ENCODE measurements around the gene INTS13. TPM values are rescaled to one million over a fixed set of nuclear protein-coding genes. Genes with fewer than 3 reads are reported as not detected.
"Not testable (repeated sequence)": the region's sequence is repeated elsewhere in the genome, so short reads cannot be mapped to it uniquely, and the experiment has no call there.

INTS13 gene
- total RNA-seq, 2 donors from 2014 or later, result 16.4 to 27.0 TPM

DNA sequence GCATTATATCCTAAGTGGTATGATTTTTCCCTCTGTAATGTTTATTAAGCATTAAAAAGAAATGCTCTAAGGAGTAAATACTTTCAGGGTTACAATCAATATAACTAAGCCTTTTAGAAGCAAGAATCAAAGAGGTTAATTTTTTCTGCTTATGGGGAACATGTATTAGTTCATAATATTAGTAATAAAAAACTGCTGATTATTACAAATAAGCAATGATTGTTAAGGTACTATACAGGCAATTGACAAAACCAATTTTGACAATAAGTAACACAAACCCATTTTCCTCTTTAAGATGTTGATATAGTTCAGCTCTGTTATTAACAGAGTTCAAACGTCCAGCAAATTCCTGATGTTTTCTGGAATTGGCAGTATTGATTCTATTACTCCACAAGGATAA is 31.8 kb downstream of the INTS13 start:
- Histone ChIP-seq H3K27me3 (no peaks in the 10 kb centered on the region), H3K4me1 (no peaks in the 10 kb centered on the region), H3K36me3 (peaks cover 22% of the 10 kb centered on the region), H3K4me3 (no peak overlapping the region), H3K9me3 (peaks cover 0 to 5% of the 10 kb centered on the region in 2 donors), H3K27ac (no peak overlapping the region)
- no peak for DNase-seq (ENCODE audit: low spot score)
- no peak for TF ChIP-seq CTCF (IDR thresholded peaks at IDR 0.05)

DNA sequence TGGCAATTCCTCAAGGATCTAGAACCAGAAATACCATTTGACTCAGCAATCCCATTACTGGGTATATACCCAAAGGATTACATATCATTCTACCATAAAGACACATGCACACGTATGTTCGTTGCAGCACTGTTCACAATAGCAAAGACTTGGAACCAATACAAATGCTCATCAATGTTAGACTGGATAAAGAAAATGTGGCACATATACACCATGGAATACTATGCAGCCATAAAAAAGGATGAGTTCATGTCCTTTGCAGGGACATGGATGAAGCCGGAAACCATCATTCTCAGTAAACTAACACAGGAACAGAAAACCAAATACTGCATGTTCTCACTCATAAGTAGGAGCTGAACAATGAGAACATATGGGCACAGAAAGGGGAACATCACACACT is 34.4 kb downstream of the INTS13 start:
- H3K4me1 ChIP-seq, result not testable (repeated sequence)

GRCh38 chr12:26896913-26897312 is 40.9 kb downstream of the INTS13 start:
- H3K9me3 ChIP-seq, result no peaks in the 10 kb centered on the region
- no peaks in the 10 kb centered on the region for H3K27me3 ChIP-seq
- peaks cover 5% of the 10 kb centered on the region for H3K36me3 ChIP-seq
- TF ChIP-seq CTCF (IDR thresholded peaks at IDR 0.05), result no peak
- DNase-seq (ENCODE audit: low spot score), result no peak
- no peak overlapping the region for H3K4me3 ChIP-seq
- H3K4me1 ChIP-seq, result no peaks in the 10 kb centered on the region
- no peak overlapping the region for H3K27ac ChIP-seq

More for the DNA sequence above, 34.4 kb downstream of the INTS13 start:
- DNase-seq (ENCODE audit: low spot score); H3K27ac ChIP-seq; H3K9me3 ChIP-seq; H3K4me3 ChIP-seq; H3K27me3 ChIP-seq: not testable (repeated sequence)
- H3K36me3 ChIP-seq, result peaks cover 11% of the 10 kb centered on the region

DNA sequence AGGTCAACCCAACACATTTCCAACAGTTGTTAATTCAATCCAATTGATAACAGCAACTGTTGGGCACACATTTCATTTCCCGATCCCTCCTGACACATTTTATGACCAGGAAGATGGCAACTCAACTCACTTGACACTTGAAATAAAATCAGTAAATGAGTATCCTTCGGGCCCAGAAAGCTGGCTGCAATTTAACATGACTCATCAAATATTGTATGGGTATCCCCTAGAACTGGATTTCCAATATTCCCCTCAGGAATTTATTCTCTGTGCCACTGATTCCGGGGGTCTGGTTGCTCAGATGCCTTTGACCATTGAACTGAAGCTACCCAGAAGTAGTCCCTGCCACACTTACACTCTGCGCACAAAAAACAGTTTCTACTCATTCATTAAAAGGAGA is 42.1 kb downstream of the INTS13 start:
- Histone ChIP-seq H3K27me3 (no peaks in the 10 kb centered on the region), H3K4me3 (no peak overlapping the region), H3K9me3 (no peaks in the 10 kb centered on the region), H3K4me1 (no peaks in the 10 kb centered on the region), H3K27ac (no peak overlapping the region), H3K36me3 (peaks cover 5% of the 10 kb centered on the region)
- DNase-seq (ENCODE audit: low spot score), result no peak
- TF ChIP-seq CTCF (IDR thresholded peaks at IDR 0.05), result no peak

- no peak for TF ChIP-seq CTCF (IDR thresholded peaks at IDR 0.05)
- H3K4me3 ChIP-seq, result no peak overlapping the region
- H3K27me3 ChIP-seq, result no peaks in the 10 kb centered on the region
- no peaks in the 10 kb centered on the region for H3K4me1 ChIP-seq
- H3K9me3 ChIP-seq, result no peaks in the 10 kb centered on the region
- H3K27ac ChIP-seq, result no peak overlapping the region
- no peaks in the 10 kb centered on the region for H3K36me3 ChIP-seq
- no peak for DNase-seq (ENCODE audit: low spot score)
Observed at GRCh38 chr12:26891704-26892103, 46.1 kb downstream of the INTS13 start.

GRCh38 chr12:26890784-26891183 is 47.0 kb downstream of the INTS13 start:
- H3K27me3 ChIP-seq, result no peaks in the 10 kb centered on the region
- DNase-seq (ENCODE audit: low spot score), result no peak
- H3K4me1 ChIP-seq, result no peaks in the 10 kb centered on the region
- H3K4me3 ChIP-seq, result no peak overlapping the region
- no peaks in the 10 kb centered on the region for H3K36me3 ChIP-seq
- H3K27ac ChIP-seq, result no peak overlapping the region
- no peaks in the 10 kb centered on the region for H3K9me3 ChIP-seq
- no peak for TF ChIP-seq CTCF (IDR thresholded peaks at IDR 0.05)

Data from right atrium auricular region (tissue), 2 donors.